CD4-positive, alpha-beta T cell treated with Interleukin-21 for 1 hour (primary cell): ENCODE measurements around the gene MEF2B.
A peak's percentile ranks its signal among the peaks of the same experiment; 100 is the strongest.
"Not testable (repeated sequence)": the region's sequence is repeated elsewhere in the genome, so short reads cannot be mapped to it uniquely, and the experiment has no call there.

Source experiments
- DNase-seq: peaks from one replicate; pipeline ENCODE4 v3.0.0-alpha.2; 2020

Gene MEF2B

GRCh38 chr19:19154768-19155494 is 15.1 kb downstream of the MEF2B start:
- no peak for DNase-seq

- no peak for DNase-seq
These were observed 17.2 kb downstream of the MEF2B start for GRCh38 chr19:19152668-19153384.

GRCh38 chr19:19151418-19151817 is 18.6 kb downstream of the MEF2B start:
- DNase-seq = no peak

GRCh38 chr19:19149435-19149834 is 20.6 kb downstream of the MEF2B start:
- no peak for DNase-seq

GRCh38 chr19:19148504-19148903 is 21.6 kb downstream of the MEF2B start:
- DNase-seq = not testable (repeated sequence)

GRCh38 chr19:19147344-19147743 is 22.7 kb downstream of the MEF2B start:
- DNase-seq = no peak

- no peak for DNase-seq
These were observed 23.2 kb downstream of the MEF2B start for GRCh38 chr19:19146865-19147264.

GRCh38 chr19:19145684-19146608 is 24.1 kb downstream of the MEF2B start:
- DNase-seq = peak; percentile 85

- no peak for DNase-seq
These were observed 24.8 kb downstream of the MEF2B start for GRCh38 chr19:19145281-19145680.

- DNase-seq = no peak
These were observed 27.7 kb downstream of the MEF2B start for GRCh38 chr19:19142347-19142746.

GRCh38 chr19:19140476-19140875 is 29.6 kb downstream of the MEF2B start:
- DNase-seq = no peak

- DNase-seq = no peak
These were observed 30.2 kb downstream of the MEF2B start for GRCh38 chr19:19139876-19140229.

GRCh38 chr19:19138109-19138981 is 31.7 kb downstream of the MEF2B start, which contains the start of gene TMEM161A:
Gene TMEM161A (minus strand): TSS chr19:19138478. CDS start chr19:19138428, 50 bp downstream.
- peak; percentile 98 for DNase-seq

GRCh38 chr19:19137556-19138108 is 32.4 kb downstream of the MEF2B start:
- no peak for DNase-seq

GRCh38 chr19:19135713-19136112 is 34.4 kb downstream of the MEF2B start:
- not testable (repeated sequence) for DNase-seq

GRCh38 chr19:19134687-19135158 is 35.3 kb downstream of the MEF2B start:
- peak; percentile 36 for DNase-seq

- DNase-seq = no peak
These were observed 36.1 kb downstream of the MEF2B start for GRCh38 chr19:19133985-19134384.

GRCh38 chr19:19132912-19133311 is 37.2 kb downstream of the MEF2B start:
- no peak for DNase-seq

- DNase-seq = no peak
These were observed 38.1 kb downstream of the MEF2B start for GRCh38 chr19:19131989-19132388.

GRCh38 chr19:19126102-19126501 is 44.0 kb downstream of the MEF2B start:
- DNase-seq = no peak

GRCh38 chr19:19123386-19123785 is 46.7 kb downstream of the MEF2B start:
- no peak for DNase-seq

- DNase-seq = no peak
These were observed 47.2 kb downstream of the MEF2B start for GRCh38 chr19:19122902-19123301.
